WTC11 (cell line): ENCODE measurements around the gene PIK3C2B.

Experiments
- CTCF ChIP-seq: fragments of 200-600 bp; IDR thresholded peaks from 2 replicates; pipeline ENCODE4 v1.8.0; 2022; ENCODE audit warnings: antibody characterized with exemption
- ESRRA ChIP-seq: sonication (generic); formaldehyde crosslinking; IDR thresholded peaks from 2 replicates; pipeline ENCODE4 v1.8.1; 2022; ENCODE audit warnings: mild to moderate bottlenecking, missing genetic modification reagents, borderline replicate concordance
- FOXJ3 ChIP-seq: sonication (generic); formaldehyde crosslinking; IDR thresholded peaks from 2 replicates; pipeline ENCODE4 v1.9.0; 2021; ENCODE audit warnings: missing genetic modification reagents, mild to moderate bottlenecking, borderline replicate concordance
- FOXK1 ChIP-seq: sonication (generic); formaldehyde crosslinking; IDR thresholded peaks from 2 replicates; pipeline ENCODE4 v1.8.0; 2022; ENCODE audit warnings: mild to moderate bottlenecking, moderate library complexity, missing genetic modification reagents
- JUN ChIP-seq: sonication (generic); formaldehyde crosslinking; IDR thresholded peaks from 2 replicates; pipeline ENCODE4 v1.8.0; 2023; ENCODE audit warnings: mild to moderate bottlenecking, missing genetic modification reagents
- MAX ChIP-seq: sonication (generic); formaldehyde crosslinking; IDR thresholded peaks from 2 replicates; pipeline ENCODE4 v1.8.0; 2022; ENCODE audit warnings: mild to moderate bottlenecking, missing genetic modification reagents
- MLX ChIP-seq: sonication (generic); formaldehyde crosslinking; IDR thresholded peaks from 2 replicates; pipeline ENCODE4 v1.8.1; 2023; ENCODE audit warnings: mild to moderate bottlenecking, missing genetic modification reagents, moderate library complexity
- NR2C2 ChIP-seq: sonication (generic); formaldehyde crosslinking; IDR thresholded peaks from 2 replicates; pipeline ENCODE4 v1.8.0; 2022; ENCODE audit warnings: mild to moderate bottlenecking, missing genetic modification reagents
- SP1 ChIP-seq: sonication (generic); formaldehyde crosslinking; conservative IDR thresholded peaks from 2 replicates; pipeline ENCODE4 v1.8.1; 2022; ENCODE audit warnings: missing genetic modification reagents
- ZNF671 ChIP-seq: fragments of 250-450 bp; sonication (Bioruptor Pico); IDR thresholded peaks from 2 replicates; pipeline ENCODE4 v1.8.0; 2021; ENCODE audit warnings: mild to moderate bottlenecking

GRCh38 chr1:204523605-204524215 lies 29.1 kb upstream of the PIK3C2B start:
- no peak for TF ChIP-seq ESRRA (CRISPR knock-in tag)
- TF ChIP-seq MLX (CRISPR knock-in tag), result no peak
- TF ChIP-seq CTCF, result no peak
- TF ChIP-seq FOXJ3 (CRISPR knock-in tag), result no peak
- no peak for TF ChIP-seq NR2C2 (CRISPR knock-in tag)
- TF ChIP-seq JUN (CRISPR knock-in tag), result no peak
- no peak for TF ChIP-seq MAX (CRISPR knock-in tag)
- no peak for TF ChIP-seq FOXK1 (CRISPR knock-in tag)
- TF ChIP-seq SP1 (CRISPR knock-in tag), result no peak
- TF ChIP-seq ZNF671 (CRISPR knock-in tag), result no peak
